Kidney epithelial cell (primary cell): ENCODE data around the gene C6orf132. TPM values are rescaled to one million over a fixed set of nuclear protein-coding genes. Genes with fewer than 3 reads are reported as not detected.

Experiments
- DNase-seq: peaks from one replicate; pipeline ENCODE4 v3.0.0-alpha.2; 2010; ENCODE audit warnings: low read depth
- H3K27me3 ChIP-seq: 2 replicates; pipeline ENCODE4 v1.6.0; 2011; ENCODE audit warnings: low read length; ENCODE audit not compliant: control insufficient read depth, insufficient read depth
- H3K36me3 ChIP-seq: 2 replicates; pipeline ENCODE4 v1.5.1; 2011; ENCODE audit warnings: low read length; ENCODE audit not compliant: control insufficient read depth, insufficient read depth
- H3K4me3 ChIP-seq: 2 replicates; pipeline ENCODE4 v1.5.1; 2011; ENCODE audit warnings: low read depth, mild to moderate bottlenecking, control low read depth, low read length
- total RNA-seq: library from RNA; depleted of rRNA; stranded (reverse); fragments of >200 nt; gene quantifications from 2 replicates; pipeline ENCODE4 v1.2.3, GENCODE V29; 2015
- TF ChIP-seq, protein P1 (sequence below): IDR thresholded peaks from 2 replicates; pipeline ENCODE4 v1.5.1; 2011; ENCODE audit warnings: mild to moderate bottlenecking, moderate library complexity, low read length, control low read depth, inconsistent platforms; ENCODE audit not compliant: insufficient read depth, poor library complexity, severe bottlenecking

C6orf132 gene, protein sequence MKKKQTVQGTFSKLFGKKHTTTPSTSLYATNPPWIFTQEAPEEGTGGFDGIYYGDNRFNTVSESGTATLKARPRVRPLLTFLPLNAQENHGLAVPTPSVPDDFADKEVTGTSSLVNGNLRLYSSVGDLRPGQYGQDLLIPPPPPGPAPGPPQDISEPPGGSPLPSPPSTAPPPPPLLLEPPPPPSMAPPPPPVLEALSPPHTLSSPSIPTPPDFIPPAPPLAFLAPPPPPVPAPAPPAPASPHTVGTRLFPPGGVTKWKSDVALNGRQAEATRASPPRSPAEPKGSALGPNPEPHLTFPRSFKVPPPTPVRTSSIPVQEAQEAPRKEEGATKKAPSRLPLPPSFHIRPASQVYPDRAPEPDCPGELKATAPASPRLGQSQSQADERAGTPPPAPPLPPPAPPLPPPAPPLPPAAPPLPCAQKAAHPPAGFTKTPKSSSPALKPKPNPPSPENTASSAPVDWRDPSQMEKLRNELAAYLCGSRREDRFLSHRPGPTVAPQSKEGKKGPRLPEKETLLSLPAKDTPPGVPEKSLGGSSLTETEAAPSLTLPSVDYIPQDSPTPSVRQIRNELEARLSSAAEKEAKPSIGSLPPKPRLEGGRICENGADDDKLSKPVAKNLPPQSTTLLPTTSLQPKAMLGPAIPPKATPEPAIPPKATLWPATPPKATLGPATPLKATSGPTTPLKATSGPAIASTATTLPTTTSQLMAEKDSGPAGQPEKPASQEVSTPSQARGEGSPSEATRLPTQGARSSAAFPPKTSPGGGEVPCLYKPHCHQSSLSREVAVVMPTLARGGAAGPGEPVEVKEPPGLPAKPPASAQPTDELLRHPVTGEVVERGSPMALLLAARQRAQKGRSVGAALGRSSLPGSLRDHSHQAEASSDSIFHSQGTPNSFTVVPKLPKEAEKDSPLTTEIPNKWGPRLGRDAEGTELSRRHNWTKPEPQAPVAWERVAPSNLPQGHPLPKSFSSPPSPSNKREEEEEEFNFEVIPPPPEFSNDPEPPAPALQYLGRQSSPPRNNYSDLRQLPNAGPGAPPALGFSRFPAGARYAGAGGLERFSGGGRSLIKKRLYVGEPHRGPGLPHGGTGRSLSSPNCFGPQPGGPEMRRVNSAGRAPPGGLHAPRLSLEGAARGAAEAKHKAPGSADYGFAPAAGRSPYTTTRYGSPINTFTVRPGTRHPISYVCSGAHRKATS
- 18.9 and 24.2 TPM in 2 replicates for total RNA-seq

DNA sequence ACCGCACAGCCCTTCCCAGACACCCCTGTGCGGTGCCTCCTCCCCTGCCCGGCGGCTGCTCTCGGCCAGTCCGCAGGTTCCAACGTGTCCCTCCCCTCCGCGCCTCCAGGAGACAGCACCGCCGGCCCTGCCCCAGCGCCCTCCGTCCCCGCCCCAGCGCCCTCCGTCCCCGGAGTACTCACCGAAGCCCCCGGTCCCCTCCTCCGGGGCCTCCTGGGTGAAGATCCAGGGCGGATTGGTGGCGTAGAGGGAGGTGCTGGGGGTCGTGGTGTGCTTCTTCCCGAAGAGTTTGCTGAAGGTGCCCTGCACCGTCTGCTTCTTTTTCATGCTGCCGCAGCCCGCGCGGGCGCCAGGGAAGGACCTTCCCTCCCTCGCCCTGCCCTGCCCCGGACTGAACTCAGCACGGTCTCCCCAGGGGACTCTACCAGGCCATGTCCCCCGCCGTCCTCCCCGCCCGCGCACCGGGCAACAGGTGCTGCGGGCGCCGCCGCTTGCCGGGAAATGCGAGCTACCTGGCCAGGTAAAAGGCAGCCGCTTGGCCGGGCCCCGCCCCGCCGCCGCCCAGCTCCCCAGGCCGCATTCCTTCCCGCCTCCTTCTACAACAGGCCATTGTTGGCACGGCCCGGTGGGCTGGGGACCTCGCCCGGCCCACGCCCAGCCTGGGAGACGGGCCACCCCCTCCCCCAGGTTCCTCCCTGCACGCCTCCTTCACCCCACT is at the start of gene C6orf132:
C6orf132 (minus strand) TSS at position 503 of the 718 bp plus-strand sequence; CDS start at position 327, 176 bp downstream.
- DNase-seq, result no peak
- TF ChIP-seq, protein P1, sequence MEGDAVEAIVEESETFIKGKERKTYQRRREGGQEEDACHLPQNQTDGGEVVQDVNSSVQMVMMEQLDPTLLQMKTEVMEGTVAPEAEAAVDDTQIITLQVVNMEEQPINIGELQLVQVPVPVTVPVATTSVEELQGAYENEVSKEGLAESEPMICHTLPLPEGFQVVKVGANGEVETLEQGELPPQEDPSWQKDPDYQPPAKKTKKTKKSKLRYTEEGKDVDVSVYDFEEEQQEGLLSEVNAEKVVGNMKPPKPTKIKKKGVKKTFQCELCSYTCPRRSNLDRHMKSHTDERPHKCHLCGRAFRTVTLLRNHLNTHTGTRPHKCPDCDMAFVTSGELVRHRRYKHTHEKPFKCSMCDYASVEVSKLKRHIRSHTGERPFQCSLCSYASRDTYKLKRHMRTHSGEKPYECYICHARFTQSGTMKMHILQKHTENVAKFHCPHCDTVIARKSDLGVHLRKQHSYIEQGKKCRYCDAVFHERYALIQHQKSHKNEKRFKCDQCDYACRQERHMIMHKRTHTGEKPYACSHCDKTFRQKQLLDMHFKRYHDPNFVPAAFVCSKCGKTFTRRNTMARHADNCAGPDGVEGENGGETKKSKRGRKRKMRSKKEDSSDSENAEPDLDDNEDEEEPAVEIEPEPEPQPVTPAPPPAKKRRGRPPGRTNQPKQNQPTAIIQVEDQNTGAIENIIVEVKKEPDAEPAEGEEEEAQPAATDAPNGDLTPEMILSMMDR, result no peak
- H3K27me3 ChIP-seq, result no peaks in the 10 kb centered on the region

DNA sequence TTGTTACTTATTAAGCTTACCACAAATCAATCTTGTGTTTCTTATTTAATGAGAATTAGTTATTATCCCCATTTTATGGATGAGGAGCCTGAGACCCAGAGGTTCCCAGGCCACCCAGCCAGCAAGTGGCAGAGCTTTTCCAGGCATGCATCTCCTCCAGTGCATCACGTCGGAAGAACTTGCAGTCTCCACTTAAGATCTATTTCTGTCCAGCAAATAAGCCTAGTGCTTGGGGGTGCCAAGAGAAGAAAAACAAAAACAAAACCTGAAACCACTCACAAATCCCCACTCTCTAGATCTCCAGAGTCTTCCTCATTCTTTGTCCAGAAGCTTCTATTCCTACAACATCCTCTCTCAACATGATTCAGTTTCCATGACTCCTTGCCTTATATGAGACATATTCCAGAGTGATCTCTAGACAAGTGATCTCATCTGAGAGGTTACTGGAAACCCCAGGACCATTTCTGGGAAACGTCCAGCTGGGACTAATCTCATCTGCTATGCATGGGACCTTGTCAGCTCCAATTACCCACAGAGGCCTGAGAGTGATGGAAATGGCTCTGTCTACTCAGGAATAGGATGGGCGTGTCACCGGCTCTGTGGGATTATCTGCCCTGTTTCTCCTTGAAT is 48.2 kb upstream of the C6orf132 start:
- Histone ChIP-seq H3K36me3 (no peaks in the 10 kb centered on the region), H3K27me3 (peaks cover 2% of the 10 kb centered on the region), H3K4me3 (no peak overlapping the region)
- TF ChIP-seq, protein P1, result no peak
- DNase-seq, result no peak

More for the DNA sequence above, at the start of gene C6orf132:
- no peaks in the 10 kb centered on the region for H3K36me3 ChIP-seq
- H3K4me3 ChIP-seq, result peak within 1 kb of the TSS; percentile 61

DNA sequence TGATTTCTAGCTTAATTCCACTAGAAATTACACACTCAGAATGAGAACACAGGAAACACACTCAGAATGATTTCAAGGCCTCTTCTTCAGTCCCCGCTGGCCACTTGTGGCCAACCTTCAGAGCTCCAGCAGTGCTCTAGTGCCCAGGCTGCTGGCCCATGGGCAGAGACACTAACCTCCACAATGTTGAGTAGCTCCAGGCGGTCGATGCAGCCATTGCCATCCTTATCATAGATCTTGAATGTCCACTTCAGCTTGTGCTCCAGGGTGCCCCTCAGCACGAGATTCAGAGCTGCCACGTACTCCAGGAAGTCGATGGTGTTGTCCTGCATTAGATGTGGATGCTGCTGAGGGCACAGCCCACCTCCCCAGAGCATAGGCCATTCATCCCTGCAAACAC is 46.0 kb upstream of the C6orf132 start:
- H3K4me3 ChIP-seq, result no peak overlapping the region
- TF ChIP-seq, protein P1, result no peak
- H3K36me3 ChIP-seq, result no peaks in the 10 kb centered on the region
- H3K27me3 ChIP-seq, result peaks cover 5% of the 10 kb centered on the region
- no peak for DNase-seq

DNA sequence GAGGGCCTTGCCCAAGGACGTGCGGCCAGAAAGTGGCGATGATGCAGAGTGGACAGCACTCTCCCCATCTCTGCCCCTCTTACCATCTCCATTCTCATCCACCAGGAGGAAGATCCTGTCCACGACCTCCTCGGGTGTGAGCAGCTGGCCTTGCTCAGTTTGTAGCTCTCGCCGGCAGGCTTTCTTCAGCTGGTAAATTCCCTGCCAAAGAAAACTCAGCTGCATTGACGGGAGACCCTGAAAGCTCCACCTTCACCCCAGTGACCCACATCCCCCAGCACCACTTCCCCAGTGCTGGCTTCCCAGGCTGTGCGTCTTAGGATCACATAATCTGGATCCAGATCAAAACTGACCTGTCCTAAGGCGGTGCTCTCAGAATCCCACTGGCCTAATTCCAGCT is 43.2 kb upstream of the C6orf132 start:
- no peak for DNase-seq
- peaks cover 5% of the 10 kb centered on the region for H3K27me3 ChIP-seq
- H3K36me3 ChIP-seq, result no peaks in the 10 kb centered on the region
- TF ChIP-seq, protein P1, result no peak
- H3K4me3 ChIP-seq, result no peak overlapping the region

DNA sequence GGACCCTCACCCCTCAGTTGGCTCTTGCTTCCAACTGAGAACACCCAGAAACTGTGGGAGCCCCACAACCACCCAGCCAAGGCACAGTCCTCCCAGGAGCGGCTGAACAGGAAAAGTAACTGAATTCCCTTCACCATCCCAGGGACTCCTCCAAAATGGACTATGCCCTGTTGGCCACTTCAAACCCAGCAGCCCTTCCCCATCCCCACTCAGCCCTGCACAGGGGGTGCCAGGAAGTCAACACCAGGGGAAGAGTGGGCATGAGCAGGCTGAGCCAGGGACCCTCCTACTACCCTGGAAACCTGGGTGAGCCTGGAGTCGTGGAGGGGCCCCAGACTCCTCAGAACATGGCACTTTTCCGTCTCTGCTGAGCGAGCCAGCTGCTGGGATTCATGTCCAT is 42.1 kb upstream of the C6orf132 start:
- TF ChIP-seq, protein P1, result no peak
- DNase-seq, result no peak
- no peaks in the 10 kb centered on the region for H3K36me3 ChIP-seq
- peaks cover 5% of the 10 kb centered on the region for H3K27me3 ChIP-seq
- no peak overlapping the region for H3K4me3 ChIP-seq
